Measurements from ENCODE around the gene HLA-G.
"Not testable (repeated sequence)": the region's sequence is repeated elsewhere in the genome, so short reads cannot be mapped to it uniquely, and the experiment has no call there.

The HLA-G gene

GRCh38 chr6:29827579-29828470 lies at the start of gene HLA-G:
Gene HLA-G, plus strand, starts transcription at chr6:29827825. Its CDS starts 20 bp downstream, at chr6:29827845.
- DNase-seq (ENCODE audit: low read depth): no peak

- DNase-seq (ENCODE audit: low read depth): not testable (repeated sequence)
Measured at GRCh38 chr6:29780019-29780698, 47.5 kb upstream of the HLA-G start.

- no peak for DNase-seq (ENCODE audit: low read depth)
Measured at GRCh38 chr6:29789176-29789575, 38.4 kb upstream of the HLA-G start.

- no peak for DNase-seq (ENCODE audit: low read depth)
Measured at GRCh38 chr6:29790626-29791025, 37.0 kb upstream of the HLA-G start.

GRCh38 chr6:29791162-29791561 lies 36.5 kb upstream of the HLA-G start:
- no peak for DNase-seq (ENCODE audit: low read depth)

- no peak for DNase-seq (ENCODE audit: low read depth)
Measured at GRCh38 chr6:29791786-29792122, 35.9 kb upstream of the HLA-G start.

GRCh38 chr6:29792123-29793035 lies 35.2 kb upstream of the HLA-G start:
- no peak for DNase-seq (ENCODE audit: low read depth)

- DNase-seq (ENCODE audit: low read depth): no peak
Measured at GRCh38 chr6:29793036-29793356, 34.6 kb upstream of the HLA-G start.

GRCh38 chr6:29793796-29794195 lies 33.8 kb upstream of the HLA-G start:
- DNase-seq (ENCODE audit: low read depth): no peak

GRCh38 chr6:29796026-29796425 lies 31.6 kb upstream of the HLA-G start:
- DNase-seq (ENCODE audit: low read depth): no peak

GRCh38 chr6:29797135-29797534 lies 30.5 kb upstream of the HLA-G start:
- DNase-seq (ENCODE audit: low read depth): peak; percentile 38

GRCh38 chr6:29797966-29798365 lies 29.7 kb upstream of the HLA-G start:
- DNase-seq (ENCODE audit: low read depth): no peak

- DNase-seq (ENCODE audit: low read depth): no peak
Measured at GRCh38 chr6:29800254-29800653, 27.4 kb upstream of the HLA-G start.

GRCh38 chr6:29806387-29806786 lies 21.2 kb upstream of the HLA-G start:
- DNase-seq (ENCODE audit: low read depth): no peak

- DNase-seq (ENCODE audit: low read depth): no peak
Measured at GRCh38 chr6:29809249-29809648, 18.4 kb upstream of the HLA-G start.

GRCh38 chr6:29810371-29810770 lies 17.3 kb upstream of the HLA-G start:
- no peak for DNase-seq (ENCODE audit: low read depth)

GRCh38 chr6:29811377-29811776 lies 16.2 kb upstream of the HLA-G start:
- DNase-seq (ENCODE audit: low read depth): no peak

GRCh38 chr6:29813066-29813465 lies 14.6 kb upstream of the HLA-G start:
- DNase-seq (ENCODE audit: low read depth): no peak

GRCh38 chr6:29813809-29814208 lies 13.8 kb upstream of the HLA-G start:
- DNase-seq (ENCODE audit: low read depth): no peak

GRCh38 chr6:29814379-29815117 lies 13.1 kb upstream of the HLA-G start:
- no peak for DNase-seq (ENCODE audit: low read depth)

- DNase-seq (ENCODE audit: low read depth): no peak
Measured at GRCh38 chr6:29815118-29815750, 12.4 kb upstream of the HLA-G start.
